Adipocyte (in vitro differentiated cells): ENCODE measurements around the gene KCNMA1.
A peak's percentile ranks its signal among the peaks of the same experiment; 100 is the strongest.

Source experiments
- DNase-seq: peaks from one replicate; pipeline ENCODE4 v3.0.0-alpha.2; 2015; ENCODE audit warnings: low read depth
- H3K27me3 ChIP-seq: replicated peaks from 2 replicates; pipeline ENCODE4 v1.7.0; 2013; ENCODE audit warnings: mild to moderate bottlenecking, low read length, moderate library complexity; ENCODE audit not compliant: control insufficient read depth, insufficient read depth
- H3K36me3 ChIP-seq: 2 replicates; pipeline ENCODE4 v1.7.0; 2013; ENCODE audit warnings: low read length, mild to moderate bottlenecking, moderate library complexity; ENCODE audit not compliant: control insufficient read depth, insufficient read depth, severe bottlenecking
- H3K4me1 ChIP-seq: 2 replicates; pipeline ENCODE4 v1.7.0; 2013; ENCODE audit warnings: mild to moderate bottlenecking, low read length, moderate library complexity; ENCODE audit not compliant: control insufficient read depth, insufficient read depth
- H3K4me3 ChIP-seq: 2 replicates; pipeline ENCODE4 v1.7.0; 2013; ENCODE audit warnings: mild to moderate bottlenecking, low read length, moderate library complexity
- H3K9ac ChIP-seq: 2 replicates; pipeline ENCODE4 v1.7.0; 2013; ENCODE audit warnings: mild to moderate bottlenecking, low read length, moderate library complexity
- H3K9me3 ChIP-seq: 2 replicates; pipeline ENCODE4 v1.7.0; 2013; ENCODE audit warnings: mild to moderate bottlenecking, low read length, moderate library complexity; ENCODE audit not compliant: control insufficient read depth

Gene KCNMA1

GRCh38 chr10:77068969-77069368 is 568.6 kb downstream of the KCNMA1 start:
- no peak overlapping the region for H3K9ac ChIP-seq
- H3K4me3 ChIP-seq: no peak overlapping the region
- DNase-seq: no peak
- H3K27me3 ChIP-seq: no peaks in the 10 kb centered on the region
- peaks cover 28% of the 10 kb centered on the region for H3K4me1 ChIP-seq
- no peaks in the 10 kb centered on the region for H3K36me3 ChIP-seq
- no peaks in the 10 kb centered on the region for H3K9me3 ChIP-seq

DNA sequence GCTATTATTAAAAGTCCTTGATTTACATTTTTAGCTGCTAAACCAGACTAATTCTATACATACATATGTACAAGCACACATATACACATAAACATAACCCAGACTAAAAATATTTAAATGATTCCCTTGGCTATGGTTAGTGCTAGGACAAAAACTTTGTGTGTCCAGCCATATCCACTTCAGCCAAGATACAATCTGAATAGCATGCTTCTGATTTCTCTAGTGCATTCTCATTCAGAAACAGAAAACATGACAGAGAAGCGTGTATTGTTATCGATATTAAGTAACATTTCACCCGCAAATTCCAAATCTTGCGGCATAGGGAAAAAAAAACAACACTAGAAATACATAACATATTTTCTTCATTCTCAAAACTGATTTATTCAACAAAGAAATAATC is 569.3 kb downstream of the KCNMA1 start:
- Histone ChIP-seq H3K9me3 (no peaks in the 10 kb centered on the region), H3K36me3 (no peaks in the 10 kb centered on the region), H3K4me3 (no peak overlapping the region), H3K27me3 (no peaks in the 10 kb centered on the region), H3K4me1 (peaks cover 23% of the 10 kb centered on the region), H3K9ac (no peak overlapping the region)
- DNase-seq: no peak

- Histone ChIP-seq H3K4me3 (no peak overlapping the region), H3K9me3 (no peaks in the 10 kb centered on the region), H3K36me3 (no peaks in the 10 kb centered on the region), H3K9ac (no peak overlapping the region), H3K27me3 (no peaks in the 10 kb centered on the region), H3K4me1 (no peaks in the 10 kb centered on the region)
- DNase-seq: no peak
These were observed 575.2 kb downstream of the KCNMA1 start for GRCh38 chr10:77062381-77062780.

DNA sequence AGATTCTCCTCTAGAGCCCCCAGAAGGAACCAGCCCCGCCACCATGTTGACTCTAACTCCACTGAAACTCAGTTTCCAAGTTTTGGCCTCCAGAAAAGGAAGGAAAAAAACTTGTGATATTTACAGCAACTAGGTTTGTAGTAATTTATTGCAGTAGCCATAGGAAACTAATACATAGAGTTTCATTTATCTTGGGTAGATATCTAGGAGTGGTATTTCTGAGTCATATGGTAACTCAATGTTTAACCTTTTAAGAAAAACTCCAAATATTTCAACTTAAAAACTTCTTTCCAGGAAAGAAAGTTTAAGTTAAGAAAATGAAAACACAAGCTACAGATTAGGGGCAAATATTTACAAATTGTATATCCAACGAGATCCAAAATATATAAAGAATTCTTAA is 576.7 kb downstream of the KCNMA1 start:
- Histone ChIP-seq H3K36me3 (no peaks in the 10 kb centered on the region), H3K9me3 (no peaks in the 10 kb centered on the region), H3K9ac (no peak overlapping the region), H3K4me3 (no peak overlapping the region), H3K4me1 (no peaks in the 10 kb centered on the region), H3K27me3 (no peaks in the 10 kb centered on the region)
- peak; percentile 11 for DNase-seq

GRCh38 chr10:77056650-77057049 is 581.0 kb downstream of the KCNMA1 start:
- no peaks in the 10 kb centered on the region for H3K27me3 ChIP-seq
- no peaks in the 10 kb centered on the region for H3K36me3 ChIP-seq
- no peak for DNase-seq
- H3K4me3 ChIP-seq: no peak overlapping the region
- H3K9me3 ChIP-seq: no peaks in the 10 kb centered on the region
- H3K4me1 ChIP-seq: no peaks in the 10 kb centered on the region
- H3K9ac ChIP-seq: no peak overlapping the region

GRCh38 chr10:77052593-77052992 is 585.0 kb downstream of the KCNMA1 start:
- H3K9me3 ChIP-seq: no peaks in the 10 kb centered on the region
- no peaks in the 10 kb centered on the region for H3K27me3 ChIP-seq
- no peaks in the 10 kb centered on the region for H3K36me3 ChIP-seq
- no peak overlapping the region for H3K9ac ChIP-seq
- no peak overlapping the region for H3K4me3 ChIP-seq
- no peak for DNase-seq
- peaks cover 10% of the 10 kb centered on the region for H3K4me1 ChIP-seq

DNA sequence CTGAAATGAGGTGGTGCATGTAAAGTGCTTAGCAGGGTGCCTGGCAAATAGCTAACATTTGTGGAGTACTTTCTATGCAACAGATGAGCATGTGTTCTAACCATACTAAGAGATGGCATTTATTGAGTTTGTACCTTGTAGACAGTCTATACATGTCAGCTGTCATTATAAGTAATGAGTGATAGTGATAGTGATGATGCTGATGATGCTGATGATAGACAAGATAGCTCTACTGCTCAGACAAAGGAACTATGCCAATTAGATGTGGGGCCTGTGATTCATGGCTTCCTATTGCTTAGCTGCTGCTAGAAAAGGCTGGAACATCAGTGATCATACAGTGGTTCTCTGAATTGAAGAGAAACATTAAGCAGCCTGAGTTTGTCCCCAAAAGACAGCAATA is 585.8 kb downstream of the KCNMA1 start:
- H3K9me3 ChIP-seq: no peaks in the 10 kb centered on the region
- H3K9ac ChIP-seq: no peak overlapping the region
- DNase-seq: no peak

GRCh38 chr10:77049896-77050295 is 587.7 kb downstream of the KCNMA1 start:
- Histone ChIP-seq H3K9me3 (no peaks in the 10 kb centered on the region), H3K27me3 (no peaks in the 10 kb centered on the region)
- peak; percentile 37 for DNase-seq

More for the DNA sequence above, 585.8 kb downstream of the KCNMA1 start:
- Histone ChIP-seq H3K27me3 (no peaks in the 10 kb centered on the region), H3K36me3 (no peaks in the 10 kb centered on the region), H3K4me1 (peaks cover 10% of the 10 kb centered on the region), H3K4me3 (no peak overlapping the region)

DNA sequence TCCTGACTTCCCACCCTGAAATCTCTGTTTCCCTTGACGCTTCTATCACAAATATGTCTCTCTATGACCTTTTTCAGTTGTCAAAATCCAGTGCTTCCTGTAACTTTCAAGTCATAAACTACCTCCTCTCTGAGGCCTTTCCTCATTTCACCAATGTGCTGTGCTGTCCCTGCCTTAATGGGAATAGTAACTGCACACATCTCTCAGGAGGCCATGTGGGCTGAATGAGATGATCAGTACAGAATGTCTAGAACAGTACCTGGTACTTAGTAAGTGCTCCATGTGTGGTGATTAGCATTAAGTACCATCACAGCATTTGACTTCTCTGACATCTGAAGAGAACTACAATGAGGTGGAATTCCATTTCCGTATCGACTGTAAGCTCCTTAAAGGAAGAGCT is 588.5 kb downstream of the KCNMA1 start:
- Histone ChIP-seq H3K9me3 (no peaks in the 10 kb centered on the region), H3K27me3 (no peaks in the 10 kb centered on the region), H3K4me1 (peaks cover 15% of the 10 kb centered on the region), H3K36me3 (no peaks in the 10 kb centered on the region), H3K4me3 (no peak overlapping the region), H3K9ac (no peak overlapping the region)
- no peak for DNase-seq

More at GRCh38 chr10:77049896-77050295, 587.7 kb downstream of the KCNMA1 start:
- Histone ChIP-seq H3K9ac (no peak overlapping the region), H3K4me3 (no peak overlapping the region), H3K36me3 (no peaks in the 10 kb centered on the region), H3K4me1 (peaks cover 13% of the 10 kb centered on the region)

GRCh38 chr10:77045085-77045484 is 592.5 kb downstream of the KCNMA1 start:
- Histone ChIP-seq H3K9me3 (no peaks in the 10 kb centered on the region), H3K27me3 (no peaks in the 10 kb centered on the region), H3K4me1 (peaks cover 20% of the 10 kb centered on the region), H3K9ac (no peak overlapping the region), H3K4me3 (no peak overlapping the region), H3K36me3 (no peaks in the 10 kb centered on the region)
- no peak for DNase-seq

DNA sequence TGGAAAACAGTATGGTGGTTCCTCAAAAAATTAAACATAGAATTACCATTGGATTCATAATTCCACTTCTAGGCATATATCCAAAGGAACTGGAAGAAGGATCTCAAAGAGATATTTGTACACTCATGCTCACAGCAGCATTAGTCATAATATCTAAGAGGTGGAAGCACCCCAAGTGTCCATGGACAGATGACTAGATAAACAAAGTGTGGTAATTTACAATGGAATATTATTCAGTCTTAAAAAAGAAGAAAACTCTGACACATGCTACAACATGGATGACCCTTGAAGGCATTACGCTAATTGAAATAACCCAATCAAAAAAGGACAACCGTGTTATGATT is 594.2 kb downstream of the KCNMA1 start:
- Histone ChIP-seq H3K4me1 (peaks cover 12% of the 10 kb centered on the region), H3K4me3 (no peak overlapping the region), H3K9ac (no peak overlapping the region), H3K36me3 (no peaks in the 10 kb centered on the region), H3K27me3 (no peaks in the 10 kb centered on the region), H3K9me3 (no peaks in the 10 kb centered on the region)
- no peak for DNase-seq

GRCh38 chr10:77042706-77043419 is 594.7 kb downstream of the KCNMA1 start:
- no peak overlapping the region for H3K9ac ChIP-seq
- H3K4me1 ChIP-seq: peaks cover 12% of the 10 kb centered on the region
- no peak for DNase-seq
- H3K9me3 ChIP-seq: no peaks in the 10 kb centered on the region
- no peaks in the 10 kb centered on the region for H3K36me3 ChIP-seq
- no peak overlapping the region for H3K4me3 ChIP-seq
- no peaks in the 10 kb centered on the region for H3K27me3 ChIP-seq
